HS-27A (cell line): ENCODE results near the gene MYBPHL.

ENCODE experiments used
- DNase-seq: peaks from one replicate; pipeline ENCODE4 v3.0.0-alpha.2; 2012; ENCODE audit warnings: low read depth, missing footprints

The MYBPHL gene

GRCh38 chr1:109279615-109280278 lies 27.1 kb downstream of the MYBPHL start:
- no peak for DNase-seq

DNA sequence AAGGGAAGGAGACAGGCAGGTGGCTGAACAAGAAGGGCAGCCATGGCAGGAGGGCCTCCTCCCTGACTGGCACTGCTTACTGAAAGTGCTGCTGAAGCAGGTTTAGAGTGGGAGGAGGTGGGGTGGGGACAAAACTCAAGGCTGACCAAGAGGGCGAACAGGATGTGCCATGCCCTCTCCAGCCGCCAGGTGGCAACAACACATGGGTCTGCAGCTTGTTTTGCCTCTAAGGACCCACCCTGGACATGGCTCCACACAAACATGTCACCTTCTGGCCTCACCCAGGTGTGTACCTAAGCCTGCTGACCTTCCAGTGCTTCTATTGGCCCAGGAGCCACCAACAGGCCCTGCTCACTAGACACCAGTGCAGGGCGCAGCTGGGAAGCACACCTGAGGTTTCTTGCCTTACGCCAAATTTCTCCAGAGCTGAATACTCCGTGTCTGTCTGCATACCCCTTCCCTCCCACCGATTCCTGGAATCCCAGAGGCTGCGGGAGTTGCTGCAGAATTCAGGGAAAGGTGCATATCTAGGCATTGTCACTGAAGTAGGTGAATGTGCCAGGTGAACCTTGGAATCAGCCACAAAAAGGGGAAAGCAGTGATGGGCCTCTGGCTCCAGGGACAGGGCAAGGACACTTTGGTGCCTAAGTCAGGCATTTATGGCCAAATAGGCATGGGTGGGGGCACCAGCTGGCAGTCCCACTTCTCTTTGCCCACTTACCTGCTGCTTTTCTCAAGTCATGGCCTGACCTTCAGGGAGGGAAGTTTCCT lies 29.2 kb downstream of the MYBPHL start:
- peak; percentile 53 for DNase-seq

DNA sequence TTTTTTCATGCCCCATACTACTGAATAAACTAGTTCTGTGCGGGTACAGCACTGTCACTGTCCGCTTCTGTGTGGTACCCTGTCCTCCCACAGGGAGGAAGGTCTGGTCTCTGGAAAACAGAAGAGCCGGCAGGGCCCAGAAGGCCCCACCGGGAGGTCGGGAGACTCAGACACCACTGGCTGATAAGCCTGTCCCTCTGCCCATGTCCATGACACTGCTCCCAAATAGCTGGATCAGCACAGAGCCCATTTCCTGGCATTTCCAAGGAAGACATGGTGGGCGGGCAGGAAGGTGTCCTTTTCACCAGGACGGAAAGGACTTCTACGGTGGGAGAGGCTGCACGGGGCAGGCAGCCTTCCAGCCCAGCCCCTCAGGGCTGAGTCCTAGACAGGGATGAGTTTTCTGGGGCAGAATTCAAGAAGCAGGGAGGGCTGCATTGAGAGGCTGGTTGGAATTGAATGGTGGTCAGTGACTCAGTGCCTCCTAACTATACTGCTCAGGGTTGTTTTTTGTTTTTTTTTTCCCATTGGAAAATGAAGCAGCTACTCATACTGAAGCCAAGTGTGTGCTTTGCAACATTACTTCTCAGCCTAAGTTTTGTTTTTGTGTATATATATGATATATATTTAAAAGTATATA lies 31.0 kb downstream of the MYBPHL start:
- DNase-seq, result no peak

DNA sequence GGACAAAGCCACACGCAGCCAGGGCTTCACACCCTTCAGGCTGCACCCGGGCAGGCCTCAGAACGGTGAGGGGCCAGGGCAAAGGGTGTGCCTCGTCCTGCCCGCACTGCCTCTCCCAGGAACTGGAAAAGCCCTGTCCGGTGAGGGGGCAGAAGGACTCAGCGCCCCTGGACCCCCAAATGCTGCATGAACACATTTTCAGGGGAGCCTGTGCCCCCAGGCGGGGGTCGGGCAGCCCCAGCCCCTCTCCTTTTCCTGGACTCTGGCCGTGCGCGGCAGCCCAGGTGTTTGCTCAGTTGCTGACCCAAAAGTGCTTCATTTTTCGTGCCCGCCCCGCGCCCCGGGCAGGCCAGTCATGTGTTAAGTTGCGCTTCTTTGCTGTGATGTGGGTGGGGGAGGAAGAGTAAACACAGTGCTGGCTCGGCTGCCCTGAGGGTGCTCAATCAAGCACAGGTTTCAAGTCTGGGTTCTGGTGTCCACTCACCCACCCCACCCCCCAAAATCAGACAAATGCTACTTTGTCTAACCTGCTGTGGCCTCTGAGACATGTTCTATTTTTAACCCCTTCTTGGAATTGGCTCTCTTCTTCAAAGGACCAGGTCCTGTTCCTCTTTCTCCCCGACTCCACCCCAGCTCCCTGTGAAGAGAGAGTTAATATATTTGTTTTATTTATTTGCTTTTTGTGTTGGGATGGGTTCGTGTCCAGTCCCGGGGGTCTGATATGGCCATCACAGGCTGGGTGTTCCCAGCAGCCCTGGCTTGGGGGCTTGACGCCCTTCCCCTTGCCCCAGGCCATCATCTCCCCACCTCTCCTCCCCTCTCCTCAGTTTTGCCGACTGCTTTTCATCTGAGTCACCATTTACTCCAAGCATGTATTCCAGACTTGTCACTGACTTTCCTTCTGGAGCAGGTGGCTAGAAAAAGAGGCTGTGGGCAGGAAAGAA lies 32.0 kb downstream of the MYBPHL start:
- no peak for DNase-seq

GRCh38 chr1:109273570-109274288 lies 33.1 kb downstream of the MYBPHL start:
- DNase-seq, result no peak

- DNase-seq, result no peak
Measured at GRCh38 chr1:109272831-109273547, 33.8 kb downstream of the MYBPHL start.

DNA sequence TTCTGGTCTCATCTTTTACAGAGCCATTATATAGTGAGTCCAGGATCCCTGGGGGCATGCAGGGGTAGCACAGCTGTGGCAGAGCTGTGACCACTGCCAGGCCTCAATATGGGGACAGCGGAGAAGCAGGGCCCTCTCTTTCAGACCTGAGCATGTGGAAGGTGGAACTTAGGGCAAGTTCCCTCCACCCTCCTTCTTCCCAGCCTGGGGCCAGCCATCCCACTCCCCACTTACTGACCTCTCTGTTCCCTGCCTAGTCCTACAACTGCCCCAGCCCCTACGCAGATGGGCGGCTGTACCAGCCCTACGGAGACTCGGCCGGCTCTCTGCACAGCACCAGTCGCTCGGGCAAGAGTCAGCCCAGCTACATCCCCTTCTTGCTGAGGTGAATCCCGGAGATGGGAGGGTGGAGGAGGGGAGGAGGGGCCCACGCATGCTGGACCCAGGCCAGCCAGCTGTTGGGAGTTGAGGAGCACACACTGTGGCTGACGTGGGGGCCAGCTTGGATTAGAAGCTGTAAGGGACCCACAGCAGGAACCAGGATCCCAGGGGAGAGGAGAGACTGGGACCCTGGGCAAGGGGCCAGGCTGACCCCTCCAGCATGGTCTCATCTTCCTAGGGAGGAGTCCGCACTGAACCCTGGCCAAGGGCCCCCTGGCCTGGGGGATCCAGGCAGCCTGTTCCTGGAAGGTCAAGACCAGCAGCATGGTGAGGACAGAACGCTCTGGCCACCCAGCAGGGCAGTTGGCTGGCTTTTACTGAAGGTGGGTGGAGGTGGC lies 34.6 kb downstream of the MYBPHL start:
- no peak for DNase-seq

- DNase-seq, result no peak
Measured at GRCh38 chr1:109271458-109271857, 35.4 kb downstream of the MYBPHL start.

GRCh38 chr1:109270623-109271317 lies 36.0 kb downstream of the MYBPHL start:
- no peak for DNase-seq

DNA sequence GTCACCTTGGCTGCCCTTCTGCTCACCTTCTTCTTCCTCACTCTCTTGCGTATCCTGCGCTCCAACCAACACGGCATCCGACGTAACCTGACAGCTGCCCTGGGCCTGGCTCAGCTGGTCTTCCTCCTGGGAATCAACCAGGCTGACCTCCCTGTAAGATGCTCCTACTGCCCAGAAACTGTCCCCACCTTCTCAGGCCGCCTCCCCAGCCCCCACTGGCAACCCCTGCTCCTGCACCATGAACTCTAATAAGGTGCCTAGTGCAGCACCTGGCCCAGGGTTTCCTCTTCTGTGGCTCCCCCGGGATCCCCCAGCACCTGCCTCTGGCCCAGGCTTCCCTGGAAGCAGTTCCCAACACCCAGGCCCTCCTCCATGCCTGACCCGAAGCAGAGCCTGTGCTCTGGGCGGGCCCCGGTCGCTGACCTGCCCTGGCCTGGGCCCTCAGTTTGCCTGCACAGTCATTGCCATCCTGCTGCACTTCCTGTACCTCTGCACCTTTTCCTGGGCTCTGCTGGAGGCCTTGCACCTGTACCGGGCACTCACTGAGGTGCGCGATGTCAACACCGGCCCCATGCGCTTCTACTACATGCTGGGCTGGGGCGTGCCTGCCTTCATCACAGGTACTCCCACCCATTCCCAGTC lies 36.7 kb downstream of the MYBPHL start:
- DNase-seq, result no peak

GRCh38 chr1:109269212-109269980 lies 37.4 kb downstream of the MYBPHL start:
- no peak for DNase-seq

DNA sequence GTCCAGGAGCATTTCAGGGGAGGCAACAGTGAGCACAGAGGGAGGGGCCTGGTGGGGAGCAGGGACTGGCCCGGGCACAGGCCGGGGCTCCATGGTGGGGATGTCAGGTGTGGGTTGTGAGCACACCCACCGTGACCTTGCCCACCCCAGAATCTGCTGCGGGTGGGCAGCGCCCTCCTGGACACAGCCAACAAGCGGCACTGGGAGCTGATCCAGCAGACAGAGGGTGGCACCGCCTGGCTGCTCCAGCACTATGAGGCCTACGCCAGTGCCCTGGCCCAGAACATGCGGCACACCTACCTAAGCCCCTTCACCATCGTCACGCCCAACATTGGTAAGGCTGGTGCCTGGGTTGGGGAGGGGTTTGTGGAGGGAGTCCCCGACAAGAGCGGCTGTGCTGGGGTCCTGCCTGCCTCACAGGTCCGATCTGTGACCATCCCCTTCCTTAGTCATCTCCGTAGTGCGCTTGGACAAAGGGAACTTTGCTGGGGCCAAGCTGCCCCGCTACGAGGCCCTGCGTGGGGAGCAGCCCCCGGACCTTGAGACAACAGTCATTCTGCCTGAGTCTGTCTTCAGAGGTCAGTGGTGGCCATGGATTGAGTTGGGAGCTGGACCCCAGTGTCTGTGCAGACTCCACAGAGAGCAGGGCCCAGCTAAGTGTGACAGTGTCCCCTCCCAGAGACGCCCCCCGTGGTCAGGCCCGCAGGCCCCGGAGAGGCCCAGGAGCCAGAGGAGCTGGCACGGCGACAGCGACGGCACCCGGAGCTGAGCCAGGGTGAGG lies 38.2 kb downstream of the MYBPHL start:
- DNase-seq, result no peak

DNA sequence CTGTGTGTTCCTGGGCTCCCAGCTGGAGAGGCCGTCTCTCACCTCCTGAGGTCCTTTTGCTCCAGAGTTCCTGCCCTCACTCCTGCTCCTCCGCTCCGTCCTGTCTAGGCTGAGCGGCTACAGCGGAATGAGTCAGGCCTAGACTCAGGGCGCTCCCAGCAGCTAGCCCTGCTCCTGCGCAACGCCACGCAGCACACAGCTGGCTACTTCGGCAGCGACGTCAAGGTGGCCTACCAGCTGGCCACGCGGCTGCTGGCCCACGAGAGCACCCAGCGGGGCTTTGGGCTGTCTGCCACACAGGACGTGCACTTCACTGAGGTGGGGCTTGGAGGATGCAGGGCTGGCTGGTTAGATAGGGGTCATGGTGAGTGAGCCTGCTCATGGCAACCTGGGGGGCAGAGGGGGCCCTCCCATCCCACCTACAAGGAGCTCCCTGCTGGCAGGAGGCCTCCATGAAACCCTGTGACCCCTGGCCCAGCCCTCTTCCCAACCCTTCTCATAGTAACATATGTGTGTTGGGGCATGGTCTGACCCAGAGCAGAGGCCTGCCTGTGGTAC lies 39.0 kb downstream of the MYBPHL start:
- no peak for DNase-seq

GRCh38 chr1:109266965-109267364 lies 39.8 kb downstream of the MYBPHL start:
- DNase-seq, result no peak

- DNase-seq, result no peak
Measured at GRCh38 chr1:109265741-109266330, 41.0 kb downstream of the MYBPHL start.

GRCh38 chr1:109265016-109265415 lies 41.8 kb downstream of the MYBPHL start:
- DNase-seq, result no peak

- DNase-seq, result no peak
Measured at GRCh38 chr1:109264379-109264755, 42.4 kb downstream of the MYBPHL start.
